Activated CD8-positive, alpha-beta memory T cell treated with anti-CD3 and anti-CD28 coated beads, Interleukin-2, amount 10 ng/mL, durations not matched to agents 7 days and 5 days (primary cell): ENCODE data around the gene BAZ2B. TPM values are rescaled to one million over a fixed set of nuclear protein-coding genes. Genes with fewer than 3 reads are reported as not detected.

ENCODE experiments used
- ATAC-seq: fragments of 150-1000 bp; cut with Tn5 transposase; one replicate; pipeline ENCODE4 v1.10.0; 2021; ENCODE audit warnings: moderate library complexity
- CTCF ChIA-PET: fragments of 350-600 bp; sonication (Branson Sonifier 250); formaldehyde crosslinking; loops from one replicate; lab custom pipeline; 2021; ENCODE audit warnings: antibody characterized with exemption; lab: Charles Lee
- DNase-seq: peaks from one replicate; pipeline ENCODE4 v3.0.0-alpha.2; 2020
- H3K27ac Mint-ChIP-seq: one replicate; pipeline ENCODE4 v1.8.0; 2021; ENCODE audit warnings: mild to moderate bottlenecking, mixed read lengths
- H3K27me3 Mint-ChIP-seq: one replicate; pipeline ENCODE4 v1.8.0; 2021; ENCODE audit warnings: mixed read lengths
- H3K36me3 Mint-ChIP-seq: one replicate; pipeline ENCODE4 v1.8.0; 2021; ENCODE audit warnings: mild to moderate bottlenecking, mixed read lengths
- H3K4me1 Mint-ChIP-seq: one replicate; pipeline ENCODE4 v1.8.0; 2021; ENCODE audit warnings: mixed read lengths
- H3K4me3 Mint-ChIP-seq: one replicate; pipeline ENCODE4 v1.8.0; 2021; ENCODE audit warnings: mild to moderate bottlenecking, moderate library complexity, mixed read lengths
- H3K9me3 Mint-ChIP-seq: one replicate; pipeline ENCODE4 v1.8.0; 2022; ENCODE audit warnings: low read depth, mixed read lengths
- total RNA-seq, 2 experiments: library from RNA; stranded (reverse); gene quantifications; one replicate each; pipeline ENCODE4 v1.2.3, GENCODE V29; 2021

BAZ2B gene
- total RNA-seq, 2 experiments from 2014 or later: 10.3 to 15.6 TPM

DNA sequence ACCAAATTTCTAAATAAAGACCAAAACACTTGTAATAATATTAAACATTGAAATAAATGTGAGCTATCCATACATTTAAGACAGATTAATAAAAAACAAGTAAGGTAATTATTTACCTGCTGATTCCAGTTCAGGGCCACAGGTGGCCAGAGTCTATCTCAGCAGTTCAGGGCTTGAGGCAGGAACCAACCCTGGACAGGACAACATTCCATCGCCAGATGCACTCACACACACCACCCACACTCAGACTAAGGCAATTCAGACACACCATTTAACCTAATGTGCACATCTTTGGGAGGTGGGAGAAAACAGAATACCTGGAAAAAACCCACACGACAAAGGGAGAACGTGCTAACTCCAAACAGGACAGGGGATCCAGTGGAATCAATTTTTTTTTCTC lies 315.8 kb downstream of the BAZ2B start:
- ATAC-seq (no peak), DNase-seq (no peak)
- peaks cover 3% of the 10 kb centered on the region for H3K36me3 Mint-ChIP-seq
- no peak overlapping the region for H3K27ac Mint-ChIP-seq
- CTCF ChIA-PET: no interaction called here
- H3K27me3 Mint-ChIP-seq: peaks cover 19% of the 10 kb centered on the region
- H3K9me3 Mint-ChIP-seq: peaks cover 2% of the 10 kb centered on the region
- H3K4me1 Mint-ChIP-seq: no peaks in the 10 kb centered on the region
- no peak overlapping the region for H3K4me3 Mint-ChIP-seq

DNA sequence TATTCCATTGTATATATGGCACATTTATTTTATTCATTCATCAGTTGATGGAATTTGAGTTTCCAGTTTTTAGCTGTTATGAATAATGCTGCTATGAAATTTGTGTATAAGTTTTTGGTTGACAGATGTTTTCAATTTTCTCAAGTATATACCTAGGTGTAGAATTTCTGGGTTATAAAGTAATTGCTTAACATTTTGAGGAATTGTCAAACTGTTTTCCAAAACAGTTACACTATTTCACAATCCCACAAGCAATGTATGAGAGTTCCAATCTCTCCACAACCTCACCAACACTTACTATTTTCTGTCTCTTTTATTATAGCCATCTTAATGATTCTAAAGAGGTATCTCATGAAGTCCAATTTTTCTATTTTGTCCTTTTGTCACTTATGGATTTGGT lies 317.4 kb downstream of the BAZ2B start:
- H3K9me3 Mint-ChIP-seq: peaks cover 1% of the 10 kb centered on the region
- peaks cover 15% of the 10 kb centered on the region for H3K27me3 Mint-ChIP-seq
- no peaks in the 10 kb centered on the region for H3K4me1 Mint-ChIP-seq
- CTCF ChIA-PET: no interaction called here
- DNase-seq: no peak
- no peak overlapping the region for H3K4me3 Mint-ChIP-seq
- no peak overlapping the region for H3K27ac Mint-ChIP-seq
- no peak for ATAC-seq
- peaks cover 2% of the 10 kb centered on the region for H3K36me3 Mint-ChIP-seq

DNA sequence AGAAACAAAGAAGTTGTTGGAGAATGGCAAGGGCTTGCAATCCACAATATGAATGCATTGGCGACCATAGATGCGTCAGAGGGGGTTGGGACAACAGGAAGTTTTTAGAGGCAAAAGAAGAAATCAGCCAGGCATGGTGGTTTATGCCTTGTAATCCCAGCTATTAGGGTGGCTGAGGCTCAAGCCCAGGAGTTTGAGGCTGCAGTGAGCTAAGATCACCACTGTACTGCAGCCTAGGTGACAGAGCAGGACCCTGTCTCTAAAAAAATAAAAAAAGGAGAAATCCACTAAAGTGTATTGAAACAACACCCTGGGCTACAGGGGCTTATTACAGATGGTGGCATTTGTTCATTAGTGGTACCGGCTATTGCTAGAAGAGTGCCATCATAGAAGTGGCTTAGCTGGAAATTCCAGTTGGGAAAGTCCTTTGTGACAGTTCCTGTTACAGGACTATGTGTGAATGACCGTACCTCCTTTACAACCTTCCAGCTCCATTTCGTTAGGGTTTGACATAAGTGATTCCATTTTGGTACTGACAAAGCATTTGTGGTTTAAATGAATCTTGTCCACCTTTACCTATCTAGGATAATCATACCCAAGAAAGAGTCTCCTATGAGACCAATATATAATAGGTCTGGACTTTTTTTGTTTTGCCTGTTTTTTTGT lies 319.2 kb downstream of the BAZ2B start:
- no peak overlapping the region for H3K27ac Mint-ChIP-seq
- DNase-seq (no peak), ATAC-seq (no peak)
- H3K4me1 Mint-ChIP-seq: no peaks in the 10 kb centered on the region
- H3K9me3 Mint-ChIP-seq: no peaks in the 10 kb centered on the region
- no peak overlapping the region for H3K4me3 Mint-ChIP-seq
- H3K27me3 Mint-ChIP-seq: peaks cover 15% of the 10 kb centered on the region
- CTCF ChIA-PET: no interaction called here
- peaks cover 1% of the 10 kb centered on the region for H3K36me3 Mint-ChIP-seq

DNA sequence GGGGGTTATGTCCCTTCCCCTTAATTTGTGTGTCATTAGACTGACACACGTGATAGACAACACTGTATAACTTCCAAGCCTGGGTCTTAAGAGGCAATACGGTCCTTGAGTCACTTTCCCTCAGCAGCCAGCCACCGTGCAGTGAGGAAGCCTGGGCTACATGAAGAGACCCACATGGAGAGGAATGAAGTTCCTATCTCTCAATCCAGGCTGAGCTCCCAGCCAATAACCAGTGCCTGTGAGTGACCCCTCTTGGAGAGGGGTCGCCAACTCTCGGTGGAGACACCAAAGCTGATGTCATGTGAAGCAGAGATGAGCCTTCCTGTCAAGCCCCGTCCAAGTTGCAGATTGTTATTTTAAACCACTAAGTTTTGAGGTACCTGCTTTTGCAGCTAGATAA lies 324.2 kb downstream of the BAZ2B start:
- no peaks in the 10 kb centered on the region for H3K36me3 Mint-ChIP-seq
- CTCF ChIA-PET: no interaction called here

GRCh38 chr2:159290289-159290907 lies 325.9 kb downstream of the BAZ2B start:
- DNase-seq (no peak), ATAC-seq (no peak)
- no peak overlapping the region for H3K4me3 Mint-ChIP-seq
- peaks cover 3% of the 10 kb centered on the region for H3K27me3 Mint-ChIP-seq
- H3K4me1 Mint-ChIP-seq: peaks cover 20% of the 10 kb centered on the region
- no peaks in the 10 kb centered on the region for H3K9me3 Mint-ChIP-seq
- no peaks in the 10 kb centered on the region for H3K36me3 Mint-ChIP-seq
- CTCF ChIA-PET: no interaction called here
- H3K27ac Mint-ChIP-seq: no peak overlapping the region

More for the DNA sequence above, 324.2 kb downstream of the BAZ2B start:
- Mint-ChIP-seq H3K27ac (no peak overlapping the region), H3K4me1 (peaks cover 13% of the 10 kb centered on the region), H3K4me3 (no peak overlapping the region), H3K27me3 (peaks cover 6% of the 10 kb centered on the region), H3K9me3 (no peaks in the 10 kb centered on the region)
- ATAC-seq (no peak), DNase-seq (no peak)

- H3K4me3 Mint-ChIP-seq: no peak overlapping the region
- H3K36me3 Mint-ChIP-seq: no peaks in the 10 kb centered on the region
- H3K4me1 Mint-ChIP-seq: peaks cover 23% of the 10 kb centered on the region
- ATAC-seq (no peak), DNase-seq (no peak)
- CTCF ChIA-PET: interaction anchor here (0.5 to 2.8 kb wide), 3 partner anchors 11 to 424 kb away, joined by 3 to 9 read pairs (median 4); partner anchors contain the start of gene MARCHF7
- no peak overlapping the region for H3K27ac Mint-ChIP-seq
- no peaks in the 10 kb centered on the region for H3K9me3 Mint-ChIP-seq
- H3K27me3 Mint-ChIP-seq: peaks cover 3% of the 10 kb centered on the region
Observed at GRCh38 chr2:159287733-159288132, 328.6 kb downstream of the BAZ2B start.

- CTCF ChIA-PET: interaction anchor here (0.5 to 2.8 kb wide), 5 partner anchors 10 to 448 kb away, joined by 3 to 9 read pairs (median 3); partner anchors contain the start of gene MARCHF7
- peaks cover 23% of the 10 kb centered on the region for H3K4me1 Mint-ChIP-seq
- peak overlapping the region; percentile 72 for H3K27ac Mint-ChIP-seq
- peak overlapping the region; percentile 87 for H3K4me3 Mint-ChIP-seq
- peak; percentile 99 for ATAC-seq
- no peaks in the 10 kb centered on the region for H3K36me3 Mint-ChIP-seq
- no peaks in the 10 kb centered on the region for H3K27me3 Mint-ChIP-seq
- no peaks in the 10 kb centered on the region for H3K9me3 Mint-ChIP-seq
- peak; percentile 98 for DNase-seq
Observed at GRCh38 chr2:159286709-159287441, 329.5 kb downstream of the BAZ2B start.

- no peak for ATAC-seq
- no peaks in the 10 kb centered on the region for H3K9me3 Mint-ChIP-seq
- no peak for DNase-seq
Observed at GRCh38 chr2:159285929-159286708, 330.2 kb downstream of the BAZ2B start, which contains the start of gene WDSUB1. TSS of gene WDSUB1 (minus strand) at chr2:159286703. CDS start at chr2:159283069, 3,634 bp downstream.

DNA sequence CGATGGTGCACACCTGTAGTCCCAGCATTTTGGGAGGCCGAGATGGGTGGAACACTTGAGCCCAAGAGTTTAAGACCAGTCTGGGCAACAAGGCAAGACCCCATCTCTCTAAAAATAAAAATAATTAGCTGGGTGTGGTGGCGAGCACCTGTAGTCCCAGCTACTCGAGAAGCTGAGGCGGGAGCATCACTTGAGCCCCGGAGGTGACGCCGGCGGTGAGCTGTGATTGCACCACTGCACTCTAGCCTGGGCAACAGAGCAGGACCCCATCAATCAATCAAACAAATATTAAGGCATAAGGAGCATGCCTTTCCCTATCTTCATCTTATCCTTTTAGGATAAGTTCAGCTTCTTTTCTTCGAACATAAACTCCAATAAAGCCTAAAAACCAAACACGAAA lies 330.9 kb downstream of the BAZ2B start:
- Mint-ChIP-seq H3K4me3 (peak overlapping the region; percentile 75), H3K4me1 (peaks cover 18% of the 10 kb centered on the region), H3K27me3 (no peaks in the 10 kb centered on the region), H3K36me3 (peaks cover 3% of the 10 kb centered on the region), H3K27ac (peak overlapping the region; percentile 19), H3K9me3 (no peaks in the 10 kb centered on the region)
- DNase-seq (no peak), ATAC-seq (no peak)
- CTCF ChIA-PET: interaction anchor here (2.8 kb wide), 1 partner anchor 426 kb away, joined by 9 read pairs; the partner anchor contains the start of gene MARCHF7

More at GRCh38 chr2:159285929-159286708, 330.2 kb downstream of the BAZ2B start, which contains the start of gene WDSUB1:
- Mint-ChIP-seq H3K27me3 (no peaks in the 10 kb centered on the region), H3K4me1 (peaks cover 23% of the 10 kb centered on the region), H3K36me3 (peaks cover 3% of the 10 kb centered on the region), H3K27ac (peak within 1 kb of the TSS; percentile 72), H3K4me3 (peak within 1 kb of the TSS; percentile 87)
- CTCF ChIA-PET: interaction anchor here (1.4 to 2.8 kb wide), 2 partner anchors 67 to 426 kb away, joined by 3 to 9 read pairs; partner anchors contain the start of gene MARCHF7

GRCh38 chr2:159283529-159283928 lies 332.8 kb downstream of the BAZ2B start:
- no peaks in the 10 kb centered on the region for H3K27me3 Mint-ChIP-seq
- H3K4me1 Mint-ChIP-seq: peaks cover 13% of the 10 kb centered on the region
- DNase-seq (no peak), ATAC-seq (no peak)
- peaks cover 11% of the 10 kb centered on the region for H3K36me3 Mint-ChIP-seq
- no peaks in the 10 kb centered on the region for H3K9me3 Mint-ChIP-seq
- no peak overlapping the region for H3K4me3 Mint-ChIP-seq
- H3K27ac Mint-ChIP-seq: no peak overlapping the region
- CTCF ChIA-PET: interaction anchor here (1.3 kb wide), 1 partner anchor 165 kb away, joined by 3 read pairs; no protein-coding TSS in a partner anchor

DNA sequence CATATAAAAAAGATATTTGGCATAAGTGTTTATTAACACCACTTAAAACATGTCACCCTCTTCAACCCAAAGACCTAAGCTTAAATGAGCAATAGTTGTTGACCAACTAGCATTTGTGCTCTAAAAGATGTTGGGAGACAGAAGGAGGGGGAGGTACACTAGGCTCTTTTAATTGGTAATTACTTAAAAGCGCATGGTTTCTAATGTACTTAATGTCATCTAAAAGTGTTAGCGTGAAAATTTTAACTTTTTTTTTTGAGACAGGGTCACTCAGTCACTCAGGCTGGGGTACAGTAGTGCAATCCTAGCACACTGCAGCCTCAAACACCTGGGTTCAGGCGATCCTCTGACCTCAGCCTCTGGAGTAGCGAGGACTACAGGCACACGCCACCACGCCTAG lies 335.3 kb downstream of the BAZ2B start:
- Mint-ChIP-seq H3K36me3 (peaks cover 12% of the 10 kb centered on the region), H3K4me1 (peaks cover 9% of the 10 kb centered on the region), H3K9me3 (no peaks in the 10 kb centered on the region), H3K4me3 (no peak overlapping the region), H3K27me3 (no peaks in the 10 kb centered on the region), H3K27ac (no peak overlapping the region)
- CTCF ChIA-PET: no interaction called here
- ATAC-seq (no peak), DNase-seq (no peak)

GRCh38 chr2:159279700-159280099 lies 336.6 kb downstream of the BAZ2B start:
- CTCF ChIA-PET: no interaction called here
- no peak overlapping the region for H3K27ac Mint-ChIP-seq

More at GRCh38 chr2:159279700-159280099, 336.6 kb downstream of the BAZ2B start:
- Mint-ChIP-seq H3K4me3 (no peak overlapping the region), H3K27me3 (no peaks in the 10 kb centered on the region), H3K9me3 (no peaks in the 10 kb centered on the region), H3K36me3 (peaks cover 12% of the 10 kb centered on the region), H3K4me1 (peaks cover 3% of the 10 kb centered on the region)
- ATAC-seq: no peak
- DNase-seq: no peak
